ENCODE measurements around the gene MRC1. TPM values are rescaled to one million over a fixed set of nuclear protein-coding genes. Genes with fewer than 3 reads are reported as not detected.

Gene MRC1
- total RNA-seq, 1 donor from 2014 or later: not detected

- no peaks in the 10 kb centered on the region for H3K36me3 Mint-ChIP-seq
- H3K9me3 Mint-ChIP-seq: peaks cover 8% of the 10 kb centered on the region
- H3K27ac Mint-ChIP-seq: no peak overlapping the region
- peaks cover 5% of the 10 kb centered on the region for H3K4me1 Mint-ChIP-seq
- no peak for DNase-seq (ENCODE audit: low spot score in 2 of 2, unreplicated experiment in 2 of 2)
- H3K27me3 Mint-ChIP-seq (ENCODE audit: low read depth): no peaks in the 10 kb centered on the region
- TF ChIP-seq CTCF (IDR thresholded peaks at IDR 0.05; ENCODE audit: unreplicated experiment): no peak
- no peak overlapping the region for H3K4me3 Mint-ChIP-seq
These were observed 45.0 kb downstream of the MRC1 start for GRCh38 chr10:17854044-17854652.

- H3K27me3 Mint-ChIP-seq (ENCODE audit: low read depth): peaks cover 1% of the 10 kb centered on the region
- H3K4me3 Mint-ChIP-seq: no peak overlapping the region
- H3K27ac Mint-ChIP-seq: no peak overlapping the region
- no peak for DNase-seq (ENCODE audit: low spot score in 2 of 2, unreplicated experiment in 2 of 2)
- no peaks in the 10 kb centered on the region for H3K4me1 Mint-ChIP-seq
- no peak for TF ChIP-seq CTCF (IDR thresholded peaks at IDR 0.05; ENCODE audit: unreplicated experiment)
- H3K36me3 Mint-ChIP-seq: no peaks in the 10 kb centered on the region
- peaks cover 8% of the 10 kb centered on the region for H3K9me3 Mint-ChIP-seq
These were observed 47.9 kb downstream of the MRC1 start for GRCh38 chr10:17857040-17857439.

GRCh38 chr10:17859492-17860156, 50.5 kb downstream of the MRC1 start:
- no peak for DNase-seq (ENCODE audit: low spot score in 2 of 2, unreplicated experiment in 2 of 2)
- no peak overlapping the region for H3K4me3 Mint-ChIP-seq
- H3K4me1 Mint-ChIP-seq: no peaks in the 10 kb centered on the region
- no peak overlapping the region for H3K27ac Mint-ChIP-seq
- peaks cover 7% of the 10 kb centered on the region for H3K27me3 Mint-ChIP-seq (ENCODE audit: low read depth)
- no peaks in the 10 kb centered on the region for H3K36me3 Mint-ChIP-seq
- no peak for TF ChIP-seq CTCF (IDR thresholded peaks at IDR 0.05; ENCODE audit: unreplicated experiment)
- H3K9me3 Mint-ChIP-seq: peaks cover 8% of the 10 kb centered on the region

GRCh38 chr10:17861760-17862159, 52.6 kb downstream of the MRC1 start:
- peaks cover 8% of the 10 kb centered on the region for H3K9me3 Mint-ChIP-seq
- DNase-seq (ENCODE audit: low spot score in 2 of 2, unreplicated experiment in 2 of 2): no peak
- peaks cover 10% of the 10 kb centered on the region for H3K27me3 Mint-ChIP-seq (ENCODE audit: low read depth)
- H3K4me3 Mint-ChIP-seq: no peak overlapping the region
- no peaks in the 10 kb centered on the region for H3K4me1 Mint-ChIP-seq
- no peak overlapping the region for H3K27ac Mint-ChIP-seq
- no peaks in the 10 kb centered on the region for H3K36me3 Mint-ChIP-seq
- TF ChIP-seq CTCF (IDR thresholded peaks at IDR 0.05; ENCODE audit: unreplicated experiment): no peak

GRCh38 chr10:17865351-17865750, 56.2 kb downstream of the MRC1 start:
- Mint-ChIP-seq H3K27ac (no peak overlapping the region), H3K4me1 (no peaks in the 10 kb centered on the region), H3K36me3 (no peaks in the 10 kb centered on the region), H3K9me3 (no peaks in the 10 kb centered on the region), H3K27me3 (ENCODE audit: low read depth) (peaks cover 22% of the 10 kb centered on the region), H3K4me3 (no peak overlapping the region)
- no peak for DNase-seq (ENCODE audit: low spot score in 2 of 2, unreplicated experiment in 2 of 2)
- no peak for TF ChIP-seq CTCF (IDR thresholded peaks at IDR 0.05; ENCODE audit: unreplicated experiment)

Data from mesothelial cell of epicardium (in vitro differentiated cells).